HCT116 (cell line): ENCODE data around the gene RAPGEFL1. TPM values are rescaled to one million over a fixed set of nuclear protein-coding genes. Genes with fewer than 3 reads are reported as not detected.

Experiments
- ATAC-seq: fragments of 200-7000 bp; cut with Tn5 transposase; 2 replicates; pipeline ENCODE4 v1.9.1; 2020; ENCODE audit warnings: mild to moderate bottlenecking, moderate library complexity
- BruUV-seq: library from RNA; stranded (reverse); fragments of 400-500 nt; replicated peaks from 2 replicates; lab custom pipeline; 2021; lab: Mats Ljungman, UMichigan
- CTCF ChIA-PET: fragments of 300-600 bp; sonication (Branson Sonifier 250); formaldehyde crosslinking; loops from one replicate; lab custom pipeline; 2021; ENCODE audit warnings: antibody characterized with exemption; lab: Charles Lee
- POLR2A ChIA-PET: fragments of 300-600, 350-600 bp; sonication (Branson Sonifier 250); formaldehyde crosslinking; loops from one replicate; lab custom pipeline; 2021; ENCODE audit warnings: antibody characterized with exemption; lab: Charles Lee
- RAD21 ChIA-PET, 2 experiments: fragments of 300-600 bp; sonication (Branson Sonifier 250); formaldehyde crosslinking; loops; one replicate each; lab custom pipeline; 2023; ENCODE audit warnings: low total read pairs in 2 of 2; ENCODE audit not compliant: uncharacterized antibody in 2 of 2, unreplicated experiment in 2 of 2, low non-redundant PET in 1 of 2; lab: Charles Lee
- DNase-seq: peaks from one replicate; pipeline ENCODE4 v3.0.0-alpha.2; 2010; ENCODE audit warnings: low read depth, low spot score
- H2AFZ ChIP-seq: fragments of 200-600 bp; shearing (Covaris generic), sonication (generic); 2 replicates; pipeline ENCODE4 v1.6.1; 2017; ENCODE audit warnings: low read depth, mixed run types, mixed read lengths, antibody characterized with exemption, low read length; ENCODE audit not compliant: poor library complexity, severe bottlenecking
- H3K27ac ChIP-seq: 2 replicates; pipeline ENCODE4 v1.5.1; 2012; ENCODE audit warnings: low read depth, low read length
- H3K27me3 ChIP-seq: fragments of 200-600 bp; sonication (generic); 2 replicates; pipeline ENCODE4 v1.6.1; 2016; ENCODE audit warnings: mixed run types, low read length, mixed read lengths; ENCODE audit not compliant: insufficient read depth
- H3K36me3 ChIP-seq, 2 experiments: fragments of 200-500 bp in 1 of 2; fragments of 200-600 bp in 1 of 2; sonication (Bioruptor generic) in 1 of 2; sonication (generic) in 1 of 2; 2 replicates each; pipeline versions ENCODE4 v1.5.1 to v1.6.1; 2014 to 2016; ENCODE audit warnings: low read length in 2 of 2, inconsistent platforms in 1 of 2, mixed read lengths in 1 of 2, mixed run types in 1 of 2; ENCODE audit not compliant: insufficient read depth in 2 of 2, control insufficient read depth in 1 of 2
- H3K4me1 ChIP-seq, 2 experiments: fragments of 200-600 bp in 1 of 2; sonication (generic) in 1 of 2; 2 replicates each; pipeline versions ENCODE4 v1.5.1 to v1.6.1; 2012 to 2017; ENCODE audit warnings: low read length in 2 of 2, inconsistent platforms in 1 of 2, mild to moderate bottlenecking in 1 of 2, mixed read lengths in 1 of 2, mixed run types in 1 of 2, moderate library complexity in 1 of 2; ENCODE audit not compliant: insufficient read depth in 2 of 2, control insufficient read depth in 1 of 2
- H3K4me2 ChIP-seq: fragments of 200-600 bp; sonication (generic); 2 replicates; pipeline ENCODE4 v1.6.1; 2017; ENCODE audit warnings: mixed run types, low read length, mixed read lengths
- H3K4me3 ChIP-seq, 2 experiments: fragments of 200-600 bp in 1 of 2; sonication (generic) in 1 of 2; replicated peaks in 1 of 2; 2 replicates each; pipeline ENCODE4 v1.5.1; 2011 to 2016; ENCODE audit warnings: low read length in 2 of 2, control low read depth in 1 of 2, low read depth in 1 of 2, mild to moderate bottlenecking in 1 of 2, mixed read lengths in 1 of 2, mixed run types in 1 of 2
- H3K79me2 ChIP-seq: fragments of 200-600 bp; sonication (generic); 2 replicates; pipeline ENCODE4 v1.6.1; 2017; ENCODE audit warnings: mild to moderate bottlenecking, mixed run types, low read length, moderate library complexity, mixed read lengths; ENCODE audit not compliant: insufficient read depth
- H3K9ac ChIP-seq: fragments of 200-600 bp; sonication (generic); 2 replicates; pipeline ENCODE4 v1.6.1; 2016; ENCODE audit warnings: low read length, mixed read lengths
- H3K9me2 ChIP-seq: fragments of 200-600 bp; sonication (generic), shearing (Covaris generic); 2 replicates; pipeline ENCODE4 v1.6.1; 2017; ENCODE audit warnings: mixed run types, mild to moderate bottlenecking, moderate library complexity; ENCODE audit not compliant: insufficient read depth
- H3K9me3 ChIP-seq, 2 experiments: fragments of 200-500 bp in 1 of 2; fragments of 200-600 bp in 1 of 2; sonication (Bioruptor generic) in 1 of 2; sonication (generic) in 1 of 2; 2 replicates each; pipeline ENCODE4 v1.6.1; 2014 to 2017; ENCODE audit warnings: low read length in 2 of 2, mixed read lengths in 2 of 2, inconsistent platforms in 1 of 2, low read depth in 1 of 2, mild to moderate bottlenecking in 1 of 2, mixed run types in 1 of 2, moderate library complexity in 1 of 2; ENCODE audit not compliant: control insufficient read depth in 1 of 2, insufficient read depth in 1 of 2
- H4K20me1 ChIP-seq: fragments of 200-600 bp; sonication (generic), shearing (Covaris generic); 2 replicates; pipeline ENCODE4 v1.6.1; 2017; ENCODE audit warnings: mixed run types, mild to moderate bottlenecking, moderate library complexity; ENCODE audit not compliant: insufficient read depth
- CEBPB ChIP-seq: IDR thresholded peaks from 2 replicates; pipeline ENCODE4 v1.6.1; 2012; ENCODE audit warnings: low read depth
- EGR1 ChIP-seq: IDR thresholded peaks from 2 replicates; pipeline ENCODE4 v1.6.1; 2012; ENCODE audit warnings: low read depth
- ELF1 ChIP-seq: IDR thresholded peaks from 2 replicates; pipeline ENCODE4 v1.6.1; 2012; ENCODE audit warnings: low read depth, borderline replicate concordance
- EZH2 ChIP-seq: fragments of 200-600 bp; sonication (generic); IDR thresholded peaks from 2 replicates; pipeline ENCODE4 v1.6.1; 2017; ENCODE audit warnings: antibody characterized with exemption, mixed run types
- EZH2phosphoT487 ChIP-seq: fragments of 200-600 bp; IDR thresholded peaks from 2 replicates; pipeline ENCODE4 v1.6.1; 2018; ENCODE audit warnings: antibody characterized with exemption, borderline replicate concordance
- POLR2A ChIP-seq: IDR thresholded peaks from 2 replicates; pipeline ENCODE4 v1.7.0; 2011; ENCODE audit warnings: borderline replicate concordance; ENCODE audit not compliant: insufficient read depth, insufficient read length; ENCODE audit errors: extremely low read depth
- POLR2AphosphoS5 ChIP-seq: IDR thresholded peaks from 2 replicates; pipeline ENCODE4 v1.6.1; 2011; ENCODE audit warnings: mild to moderate bottlenecking, low read depth, low read length, moderate library complexity
- SIN3A ChIP-seq: IDR thresholded peaks from 2 replicates; pipeline ENCODE4 v1.6.1; 2012; ENCODE audit warnings: low read depth
- SP1 ChIP-seq: IDR thresholded peaks from 2 replicates; pipeline ENCODE4 v1.6.1; 2012; ENCODE audit warnings: low read depth
- SRF ChIP-seq: IDR thresholded peaks from 2 replicates; pipeline ENCODE4 v1.6.1; 2012; ENCODE audit warnings: low read depth
- TCF7L2 ChIP-seq: IDR thresholded peaks from 2 replicates; pipeline ENCODE4 v1.7.0; 2011; ENCODE audit warnings: borderline replicate concordance, inconsistent platforms; ENCODE audit not compliant: insufficient read depth, insufficient read length; ENCODE audit errors: extremely low read depth
- intact Hi-C: fragments of 100-400 bp; cut with micrococcal nuclease; formaldehyde crosslinking; loops from 2 replicates; pipeline ENCODE4 v1.10.0; 2022
- total RNA-seq: library from RNA; stranded (reverse); gene quantifications from one replicate; pipeline ENCODE4 v1.2.1, GENCODE V29; 2021; ENCODE audit not compliant: unreplicated experiment
- TF ChIP-seq, protein P1 (sequence below): IDR thresholded peaks from 2 replicates; pipeline ENCODE4 v1.6.1; 2012
- TF ChIP-seq, protein P2 (sequence below): IDR thresholded peaks from 2 replicates; pipeline ENCODE4 v1.6.1; 2011; ENCODE audit warnings: mild to moderate bottlenecking, low read length, moderate library complexity; ENCODE audit not compliant: insufficient replicate concordance; ENCODE audit errors: extremely low read depth
- TF ChIP-seq, protein P3 (sequence below): IDR thresholded peaks from 2 replicates; pipeline ENCODE4 v1.6.1; 2012; ENCODE audit warnings: low read depth

Gene RAPGEFL1
- total RNA-seq, 1 experiment from 2014 or later: 9.7 TPM

DNA sequence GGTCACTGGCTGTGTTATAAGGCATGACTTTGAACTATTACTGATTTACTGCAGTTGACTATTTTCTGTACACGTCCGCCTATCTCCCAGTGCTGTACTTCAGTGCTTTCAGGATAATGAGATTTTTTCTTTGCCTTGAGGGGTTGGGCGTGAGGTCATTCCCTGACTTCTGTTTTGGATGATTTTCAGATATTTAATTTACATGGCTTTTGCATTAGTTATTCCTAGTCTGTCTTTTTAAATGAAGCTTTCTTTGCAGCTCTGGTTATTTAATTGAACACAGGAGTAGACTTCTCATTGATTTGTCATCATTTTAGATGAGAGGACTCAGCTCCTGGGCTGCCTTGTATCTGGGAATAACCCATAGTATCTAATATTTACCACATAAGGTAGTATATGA, 65.5 kb downstream of the RAPGEFL1 start:
- RAD21 ChIA-PET: no interaction called here
- peaks cover 0 to 4% of the 10 kb centered on the region in 2 experiments; a peak in 1 of 4 replicates for H3K4me1 ChIP-seq
- no TSS peak for BruUV-seq
- no peaks in the 10 kb centered on the region for H4K20me1 ChIP-seq
- no peak overlapping the region for H3K4me3 ChIP-seq
- TF ChIP-seq SRF: no peak
- no peak for TF ChIP-seq SIN3A
- TF ChIP-seq CEBPB: no peak
- no peak for TF ChIP-seq SP1
- TF ChIP-seq EZH2phosphoT487: no peak
- TF ChIP-seq EZH2: no peak
- TF ChIP-seq EGR1: no peak
- TF ChIP-seq, protein P1, sequence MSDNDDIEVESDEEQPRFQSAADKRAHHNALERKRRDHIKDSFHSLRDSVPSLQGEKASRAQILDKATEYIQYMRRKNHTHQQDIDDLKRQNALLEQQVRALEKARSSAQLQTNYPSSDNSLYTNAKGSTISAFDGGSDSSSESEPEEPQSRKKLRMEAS: no peak
- TF ChIP-seq POLR2A: no peak
- TF ChIP-seq, protein P2, sequence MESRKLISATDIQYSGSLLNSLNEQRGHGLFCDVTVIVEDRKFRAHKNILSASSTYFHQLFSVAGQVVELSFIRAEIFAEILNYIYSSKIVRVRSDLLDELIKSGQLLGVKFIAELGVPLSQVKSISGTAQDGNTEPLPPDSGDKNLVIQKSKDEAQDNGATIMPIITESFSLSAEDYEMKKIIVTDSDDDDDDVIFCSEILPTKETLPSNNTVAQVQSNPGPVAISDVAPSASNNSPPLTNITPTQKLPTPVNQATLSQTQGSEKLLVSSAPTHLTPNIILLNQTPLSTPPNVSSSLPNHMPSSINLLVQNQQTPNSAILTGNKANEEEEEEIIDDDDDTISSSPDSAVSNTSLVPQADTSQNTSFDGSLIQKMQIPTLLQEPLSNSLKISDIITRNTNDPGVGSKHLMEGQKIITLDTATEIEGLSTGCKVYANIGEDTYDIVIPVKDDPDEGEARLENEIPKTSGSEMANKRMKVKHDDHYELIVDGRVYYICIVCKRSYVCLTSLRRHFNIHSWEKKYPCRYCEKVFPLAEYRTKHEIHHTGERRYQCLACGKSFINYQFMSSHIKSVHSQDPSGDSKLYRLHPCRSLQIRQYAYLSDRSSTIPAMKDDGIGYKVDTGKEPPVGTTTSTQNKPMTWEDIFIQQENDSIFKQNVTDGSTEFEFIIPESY: no peak
- TF ChIP-seq POLR2AphosphoS5: no peak
- TF ChIP-seq, protein P3, sequence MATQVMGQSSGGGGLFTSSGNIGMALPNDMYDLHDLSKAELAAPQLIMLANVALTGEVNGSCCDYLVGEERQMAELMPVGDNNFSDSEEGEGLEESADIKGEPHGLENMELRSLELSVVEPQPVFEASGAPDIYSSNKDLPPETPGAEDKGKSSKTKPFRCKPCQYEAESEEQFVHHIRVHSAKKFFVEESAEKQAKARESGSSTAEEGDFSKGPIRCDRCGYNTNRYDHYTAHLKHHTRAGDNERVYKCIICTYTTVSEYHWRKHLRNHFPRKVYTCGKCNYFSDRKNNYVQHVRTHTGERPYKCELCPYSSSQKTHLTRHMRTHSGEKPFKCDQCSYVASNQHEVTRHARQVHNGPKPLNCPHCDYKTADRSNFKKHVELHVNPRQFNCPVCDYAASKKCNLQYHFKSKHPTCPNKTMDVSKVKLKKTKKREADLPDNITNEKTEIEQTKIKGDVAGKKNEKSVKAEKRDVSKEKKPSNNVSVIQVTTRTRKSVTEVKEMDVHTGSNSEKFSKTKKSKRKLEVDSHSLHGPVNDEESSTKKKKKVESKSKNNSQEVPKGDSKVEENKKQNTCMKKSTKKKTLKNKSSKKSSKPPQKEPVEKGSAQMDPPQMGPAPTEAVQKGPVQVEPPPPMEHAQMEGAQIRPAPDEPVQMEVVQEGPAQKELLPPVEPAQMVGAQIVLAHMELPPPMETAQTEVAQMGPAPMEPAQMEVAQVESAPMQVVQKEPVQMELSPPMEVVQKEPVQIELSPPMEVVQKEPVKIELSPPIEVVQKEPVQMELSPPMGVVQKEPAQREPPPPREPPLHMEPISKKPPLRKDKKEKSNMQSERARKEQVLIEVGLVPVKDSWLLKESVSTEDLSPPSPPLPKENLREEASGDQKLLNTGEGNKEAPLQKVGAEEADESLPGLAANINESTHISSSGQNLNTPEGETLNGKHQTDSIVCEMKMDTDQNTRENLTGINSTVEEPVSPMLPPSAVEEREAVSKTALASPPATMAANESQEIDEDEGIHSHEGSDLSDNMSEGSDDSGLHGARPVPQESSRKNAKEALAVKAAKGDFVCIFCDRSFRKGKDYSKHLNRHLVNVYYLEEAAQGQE: no peak
- TF ChIP-seq TCF7L2: no peak
- TF ChIP-seq ELF1: no peak
- H3K9me3 ChIP-seq: no peaks in the 10 kb centered on the region
- no peak overlapping the region for H2AFZ ChIP-seq
- no peak overlapping the region for H3K9ac ChIP-seq
- intact Hi-C loops: no loop called here
- POLR2A ChIA-PET: no interaction called here
- H3K79me2 ChIP-seq: peaks cover 68% of the 10 kb centered on the region
- H3K27ac ChIP-seq: no peak overlapping the region
- no peaks in the 10 kb centered on the region for H3K9me2 ChIP-seq
- CTCF ChIA-PET: interaction anchor here (0.6 kb wide), 1 partner anchor 71 kb away, joined by 3 read pairs; no protein-coding TSS in a partner anchor
- ATAC-seq: no peak
- no peak for DNase-seq
- H3K36me3 ChIP-seq: no peaks in the 10 kb centered on the region
- no peak overlapping the region for H3K4me2 ChIP-seq
- H3K27me3 ChIP-seq: no peaks in the 10 kb centered on the region
